T-helper 9 cell (primary cell): ENCODE data around the gene CCNF.

Experiments
- DNase-seq: peaks from one replicate; pipeline ENCODE4 v3.0.0-alpha.2; 2020

Gene CCNF

DNA sequence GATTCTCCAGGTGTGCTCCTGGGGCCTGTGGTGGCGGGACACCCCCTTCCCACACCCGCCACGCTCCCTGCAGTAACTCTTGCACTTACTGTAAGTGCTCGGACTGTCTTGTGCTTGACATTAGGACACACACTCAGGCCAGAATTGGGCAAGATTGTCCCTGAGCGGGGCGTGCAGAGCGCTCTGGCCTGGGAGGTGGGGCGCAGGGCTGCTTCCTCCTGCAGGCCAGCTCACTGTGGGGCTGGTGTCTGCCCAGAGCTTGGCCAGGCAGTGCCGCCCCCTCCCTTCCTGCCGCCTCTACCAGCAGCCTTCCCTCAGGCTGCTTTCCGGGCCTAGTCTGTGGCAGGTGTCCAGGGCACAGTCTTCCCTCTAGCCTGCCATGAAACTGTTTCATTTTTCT, 78.4 kb downstream of the CCNF start:
- DNase-seq: no peak
